Loucy (cell line): ENCODE measurements around the gene DDAH2.

Source experiments
- H2AFZ ChIP-seq: fragments of 200-600 bp; sonication (generic); 2 replicates; pipeline ENCODE4 v1.6.0; 2016; ENCODE audit warnings: antibody characterized with exemption, mild to moderate bottlenecking, low read length, moderate library complexity
- H3F3A ChIP-seq: fragments of 200-600 bp; 2 replicates; pipeline ENCODE4 v1.6.0; 2016; ENCODE audit warnings: antibody characterized with exemption, low read depth, mild to moderate bottlenecking
- H3K27me3 ChIP-seq: fragments of 200-600 bp; sonication (generic); 2 replicates; pipeline ENCODE4 v1.6.1; 2014; ENCODE audit warnings: low read length, mild to moderate bottlenecking; ENCODE audit not compliant: insufficient read depth, poor library complexity, severe bottlenecking
- H3K36me3 ChIP-seq: fragments of 200-600 bp; sonication (generic); 2 replicates; pipeline ENCODE4 v1.6.1; 2016; ENCODE audit warnings: low read length; ENCODE audit not compliant: insufficient read depth
- H3K4me1 ChIP-seq: fragments of 200-600 bp; sonication (generic); 2 replicates; pipeline ENCODE4 v1.5.1; 2014; ENCODE audit warnings: low read length, mild to moderate bottlenecking; ENCODE audit not compliant: insufficient read depth, poor library complexity, severe bottlenecking
- H3K4me2 ChIP-seq: fragments of 200-600 bp; sonication (generic); 2 replicates; pipeline ENCODE4 v1.6.0; 2014; ENCODE audit warnings: antibody characterized with exemption, low read length, low read depth, mild to moderate bottlenecking; ENCODE audit not compliant: poor library complexity, severe bottlenecking
- H3K4me3 ChIP-seq: fragments of 200-600 bp; sonication (generic); 2 replicates; pipeline ENCODE4 v1.5.1; 2014; ENCODE audit warnings: low read length, mild to moderate bottlenecking, mixed read lengths; ENCODE audit not compliant: poor library complexity, severe bottlenecking
- H3K79me2 ChIP-seq: fragments of 200-600 bp; sonication (generic); 2 replicates; pipeline ENCODE4 v1.6.1; 2014; ENCODE audit warnings: low read length; ENCODE audit not compliant: insufficient read depth
- H3K9ac ChIP-seq: fragments of 200-600 bp; sonication (generic); 2 replicates; pipeline ENCODE4 v1.6.0; 2014; ENCODE audit warnings: mild to moderate bottlenecking, low read depth, low read length, moderate library complexity; ENCODE audit not compliant: poor library complexity, severe bottlenecking
- H3K9me2 ChIP-seq: fragments of 200-600 bp; sonication (generic); replicated peaks from 2 replicates; pipeline ENCODE4 v1.6.1; 2016; ENCODE audit warnings: low read depth, low read length, mixed read lengths
- H3K9me3 ChIP-seq: fragments of 200-600 bp; sonication (generic); 2 replicates; pipeline ENCODE4 v1.6.1; 2014; ENCODE audit warnings: mild to moderate bottlenecking, antibody characterized with exemption, low read length, low read depth; ENCODE audit not compliant: insufficient read depth
- H4K20me1 ChIP-seq: fragments of 200-600 bp; sonication (generic); 2 replicates; pipeline ENCODE4 v1.6.0; 2014; ENCODE audit warnings: antibody characterized with exemption, low read length, mild to moderate bottlenecking; ENCODE audit not compliant: insufficient read depth, poor library complexity, severe bottlenecking
- CTCF ChIP-seq: fragments of 200-600 bp; sonication (generic); conservative IDR thresholded peaks from 2 replicates; pipeline ENCODE4 v1.5.1; 2014; ENCODE audit warnings: mild to moderate bottlenecking, antibody characterized with exemption, low read length
- EZH2phosphoT487 ChIP-seq: fragments of 200-600 bp; IDR thresholded peaks from 2 replicates; pipeline ENCODE4 v1.6.1; 2018; ENCODE audit warnings: antibody characterized with exemption, mild to moderate bottlenecking, moderate library complexity, borderline replicate concordance

The DDAH2 gene

GRCh38 chr6:31677955-31678354, 51.1 kb downstream of the DDAH2 start:
- Histone ChIP-seq H3K4me3 (no peak overlapping the region), H3K4me1 (peaks cover 8% of the 10 kb centered on the region), H3K4me2 (no peak overlapping the region), H3F3A (no peaks in the 10 kb centered on the region), H3K9me2 (no peaks in the 10 kb centered on the region), H3K36me3 (peaks cover 3% of the 10 kb centered on the region; the same call in 1 of the 2 replicates), H3K79me2 (no peaks in the 10 kb centered on the region), H3K9me3 (no peaks in the 10 kb centered on the region), H3K27me3 (no peaks in the 10 kb centered on the region), H2AFZ (no peak overlapping the region), H4K20me1 (no peaks in the 10 kb centered on the region), H3K9ac (no peak overlapping the region)
- TF ChIP-seq EZH2phosphoT487 (no peak), CTCF (no peak)
